Measurements from ENCODE around the gene INTS14. TPM values are rescaled to one million over a fixed set of nuclear protein-coding genes. Genes with fewer than 3 reads are reported as not detected.

INTS14 gene
- total and polyA plus RNA-seq, 2 of the 8 experiments (the other 6 are each of a cell fraction or from before 2014, with no cell fraction given): 33.1 to 33.7 TPM

- TF ChIP-seq SAP30 (IDR thresholded peaks at IDR 0.05; ENCODE audit: insufficient read depth, insufficient replicate concordance, low read length) (no peak), CHD1 (IDR thresholded peaks at IDR 0.05; ENCODE audit: low read depth, low read length) (no peak), BACH1 (IDR thresholded peaks at IDR 0.05; ENCODE audit: low read length) (no peak)
Measured at GRCh38 chr15:65612949-65613744, 2.2 kb upstream of the INTS14 start (continued).
